ENCODE results near the gene KIF5C.

GRCh38 chr2:148994341-148994740, 119.3 kb downstream of the KIF5C start:
- TF ChIP-seq EZH2 (IDR thresholded peaks at IDR 0.05; ENCODE audit: insufficient read depth, poor library complexity, severe bottlenecking) (no peak), EZH2phosphoT487 (IDR thresholded peaks at IDR 0.05; ENCODE audit: insufficient read depth, low read depth) (no peak)

All from GM23248 (cell line).